NT2/D1 (cell line): ENCODE results near the gene AADACL4.

Experiments used
- DNase-seq: peaks from one replicate; pipeline ENCODE4 v3.0.0-alpha.2; 2011; ENCODE audit warnings: low read depth, low spot score
- H3K27me3 ChIP-seq: 2 replicates; pipeline ENCODE4 v1.6.0; 2011; ENCODE audit warnings: mild to moderate bottlenecking; ENCODE audit not compliant: insufficient read length, insufficient read depth
- H3K36me3 ChIP-seq: 2 replicates; pipeline ENCODE4 v1.6.1; 2011; ENCODE audit warnings: mild to moderate bottlenecking, low read length, mixed read lengths; ENCODE audit not compliant: insufficient read depth, insufficient read length
- H3K4me1 ChIP-seq: 2 replicates; pipeline ENCODE4 v1.5.1; 2011; ENCODE audit not compliant: insufficient read depth, insufficient read length
- H3K4me3 ChIP-seq: 2 replicates; pipeline ENCODE4 v1.5.1; 2011; ENCODE audit warnings: low read depth; ENCODE audit not compliant: insufficient read length
- H3K9ac ChIP-seq: 2 replicates; pipeline ENCODE4 v1.6.0; 2011; ENCODE audit warnings: low read depth; ENCODE audit not compliant: insufficient read length
- H3K9me3 ChIP-seq: 2 replicates; pipeline ENCODE4 v1.5.1; 2011; ENCODE audit warnings: mild to moderate bottlenecking, low read length; ENCODE audit not compliant: insufficient read depth
- SUZ12 ChIP-seq: IDR thresholded peaks from 2 replicates; pipeline ENCODE4 v1.6.1; 2011; ENCODE audit not compliant: insufficient read length, insufficient read depth; ENCODE audit errors: extremely low read depth
- YY1 ChIP-seq: IDR thresholded peaks from 2 replicates; pipeline ENCODE4 v1.6.1; 2011; ENCODE audit not compliant: insufficient read length, insufficient read depth
- ZNF274 ChIP-seq: IDR thresholded peaks from 2 replicates; pipeline ENCODE4 v1.6.1; 2011; ENCODE audit warnings: mild to moderate bottlenecking, low read depth, low read length

Gene AADACL4

GRCh38 chr1:12604114-12604874 lies 39.6 kb upstream of the AADACL4 start:
- DNase-seq, result no peak
- Histone ChIP-seq H3K4me3 (no peak overlapping the region), H3K36me3 (no peaks in the 10 kb centered on the region), H3K9ac (no peak overlapping the region), H3K27me3 (no peaks in the 10 kb centered on the region), H3K4me1 (peaks cover 17% of the 10 kb centered on the region), H3K9me3 (no peaks in the 10 kb centered on the region)
- TF ChIP-seq SUZ12, result no peak
- TF ChIP-seq YY1, result no peak
- no peak for TF ChIP-seq ZNF274

DNA sequence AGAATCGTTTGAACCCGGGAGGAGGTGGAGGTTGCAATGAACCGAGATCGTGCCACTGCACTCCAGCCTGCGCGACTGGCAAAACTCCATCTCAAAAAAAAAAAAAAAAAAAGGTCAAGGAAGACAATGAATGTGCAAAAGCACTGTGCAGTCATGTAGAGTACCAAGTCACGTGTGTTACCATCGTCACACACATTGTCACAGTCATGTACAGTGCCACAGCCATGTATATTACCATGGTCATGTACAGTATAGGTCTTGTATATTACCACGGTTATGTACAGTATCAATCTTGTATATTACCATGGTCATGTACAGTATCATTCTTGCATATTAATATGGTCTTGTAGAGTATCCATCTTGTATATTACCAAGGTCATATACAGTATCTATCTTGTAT lies 38.9 kb upstream of the AADACL4 start:
- Histone ChIP-seq H3K9ac (no peak overlapping the region), H3K4me1 (peaks cover 17% of the 10 kb centered on the region), H3K9me3 (no peaks in the 10 kb centered on the region), H3K36me3 (no peaks in the 10 kb centered on the region), H3K4me3 (no peak overlapping the region), H3K27me3 (no peaks in the 10 kb centered on the region)
- TF ChIP-seq ZNF274 (no peak), SUZ12 (no peak), YY1 (no peak)
- no peak for DNase-seq

GRCh38 chr1:12607263-12607662 lies 36.6 kb upstream of the AADACL4 start:
- H3K4me3 ChIP-seq, result no peak overlapping the region
- H3K27me3 ChIP-seq, result no peaks in the 10 kb centered on the region
- no peaks in the 10 kb centered on the region for H3K9me3 ChIP-seq
- H3K4me1 ChIP-seq, result peaks cover 9% of the 10 kb centered on the region
- DNase-seq, result no peak
- no peak for TF ChIP-seq SUZ12
- TF ChIP-seq ZNF274, result no peak
- no peak for TF ChIP-seq YY1
- H3K9ac ChIP-seq, result no peak overlapping the region
- peaks cover 4% of the 10 kb centered on the region for H3K36me3 ChIP-seq

DNA sequence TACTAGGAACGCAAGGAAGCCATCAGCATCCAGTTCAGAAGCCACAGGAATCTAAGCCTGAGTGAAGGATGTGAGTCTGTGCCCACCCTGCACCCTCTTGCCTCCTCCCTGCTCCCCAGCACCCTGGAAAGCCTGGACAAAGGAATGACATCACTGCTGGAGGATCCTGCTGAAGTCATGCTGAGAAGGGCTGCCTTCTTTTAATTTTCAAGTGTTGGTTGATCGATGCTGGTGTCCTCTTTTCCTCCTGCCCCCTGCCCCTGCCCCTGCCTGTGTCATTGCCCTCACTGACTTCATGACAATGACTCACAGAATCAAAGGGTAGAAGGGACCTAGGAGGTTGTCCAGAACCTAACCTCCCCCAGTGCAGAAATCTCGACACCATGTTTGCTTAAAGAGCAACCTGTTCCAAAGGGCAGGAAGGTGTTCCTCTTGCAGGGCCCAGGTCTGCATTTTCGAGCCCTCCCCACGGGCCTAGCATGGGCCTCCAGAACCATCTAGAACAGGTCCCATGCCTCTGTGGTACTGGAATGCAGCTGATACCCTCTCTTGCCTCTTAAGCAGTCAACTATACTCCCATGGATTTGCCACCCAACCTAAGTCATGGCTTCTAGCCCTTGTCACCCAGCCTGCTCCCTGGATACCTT lies 35.5 kb upstream of the AADACL4 start:
- no peak for DNase-seq
- Histone ChIP-seq H3K4me1 (peaks cover 2% of the 10 kb centered on the region), H3K4me3 (no peak overlapping the region), H3K36me3 (peaks cover 10% of the 10 kb centered on the region), H3K9me3 (no peaks in the 10 kb centered on the region), H3K27me3 (no peaks in the 10 kb centered on the region), H3K9ac (no peak overlapping the region)
- TF ChIP-seq YY1, result no peak
- TF ChIP-seq ZNF274, result no peak
- TF ChIP-seq SUZ12, result no peak

DNA sequence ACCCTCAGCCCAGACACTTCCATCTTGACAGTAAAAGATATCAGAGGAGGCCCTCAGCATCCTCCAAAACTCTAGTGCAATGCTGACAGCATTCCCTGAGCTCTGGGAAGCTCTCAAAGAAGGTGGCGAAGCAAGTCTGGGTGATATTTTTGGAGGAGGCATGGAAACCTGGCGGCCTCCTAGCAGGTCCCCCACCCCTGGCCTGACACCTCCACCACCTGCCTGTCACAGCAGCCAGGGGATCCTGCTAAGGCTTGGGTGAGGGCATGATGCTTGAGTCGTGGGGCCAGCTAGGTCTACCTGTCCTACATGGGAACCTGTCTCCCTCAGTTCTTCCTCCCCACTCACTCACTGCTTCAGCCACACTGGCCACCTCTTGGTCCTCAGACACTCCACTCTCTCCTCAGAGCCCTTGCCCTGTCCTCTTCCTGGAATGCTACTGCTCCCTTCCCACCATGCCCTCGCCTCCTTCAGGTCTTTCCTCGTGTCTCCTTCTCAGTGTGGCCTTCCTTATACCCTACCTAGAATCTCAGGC lies 34.3 kb upstream of the AADACL4 start:
- Histone ChIP-seq H3K4me1 (no peaks in the 10 kb centered on the region), H3K9me3 (no peaks in the 10 kb centered on the region), H3K9ac (no peak overlapping the region), H3K27me3 (no peaks in the 10 kb centered on the region), H3K4me3 (no peak overlapping the region), H3K36me3 (peaks cover 10% of the 10 kb centered on the region)
- no peak for DNase-seq
- no peak for TF ChIP-seq YY1
- TF ChIP-seq ZNF274, result no peak
- no peak for TF ChIP-seq SUZ12

- Histone ChIP-seq H3K9ac (no peak overlapping the region), H3K27me3 (no peaks in the 10 kb centered on the region), H3K4me3 (no peak overlapping the region), H3K36me3 (peaks cover 10% of the 10 kb centered on the region), H3K4me1 (no peaks in the 10 kb centered on the region), H3K9me3 (no peaks in the 10 kb centered on the region)
- no peak for DNase-seq
- TF ChIP-seq ZNF274 (no peak), YY1 (no peak), SUZ12 (no peak)
Measured at GRCh38 chr1:12610305-12610935, 33.5 kb upstream of the AADACL4 start.

DNA sequence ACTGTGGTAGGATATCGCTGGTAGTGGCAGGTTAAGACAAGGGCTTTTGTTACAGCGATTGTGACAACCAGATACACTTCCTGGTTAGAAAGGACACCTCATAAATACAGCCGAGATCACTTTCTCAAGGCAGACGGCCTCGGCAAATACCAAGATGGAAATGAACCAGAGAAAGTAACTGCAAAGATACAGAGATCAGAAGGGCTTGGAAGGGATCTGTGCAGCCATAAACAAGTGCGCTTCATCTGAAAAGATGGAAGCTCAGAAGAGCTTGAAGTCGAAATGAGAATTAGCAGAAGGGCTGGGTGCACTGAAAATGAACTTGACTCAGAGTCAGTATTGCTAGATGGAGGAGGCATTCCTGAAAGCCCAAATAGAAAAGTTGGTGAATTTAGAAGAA lies 32.9 kb upstream of the AADACL4 start:
- H3K4me3 ChIP-seq, result no peak overlapping the region
- no peak for DNase-seq
- no peaks in the 10 kb centered on the region for H3K27me3 ChIP-seq
- no peak overlapping the region for H3K9ac ChIP-seq
- H3K9me3 ChIP-seq, result no peaks in the 10 kb centered on the region
- no peak for TF ChIP-seq YY1
- no peak for TF ChIP-seq ZNF274
- no peak for TF ChIP-seq SUZ12
- H3K36me3 ChIP-seq, result peaks cover 10% of the 10 kb centered on the region
- H3K4me1 ChIP-seq, result no peaks in the 10 kb centered on the region
